NCI-H1092 (cell line): ENCODE measurements around the gene DCTN3.

Source experiments
- DNase-seq: peaks from one replicate; lab custom pipeline; 2025; lab: John Stamatoyannopoulos, UW

DCTN3 gene

GRCh38 chr9:34573599-34574325 lies 46.5 kb downstream of the DCTN3 start:
- DNase-seq, result no peak

GRCh38 chr9:34572628-34573027 lies 47.7 kb downstream of the DCTN3 start:
- no peak for DNase-seq

GRCh38 chr9:34572092-34572491 lies 48.2 kb downstream of the DCTN3 start:
- no peak for DNase-seq

DNA sequence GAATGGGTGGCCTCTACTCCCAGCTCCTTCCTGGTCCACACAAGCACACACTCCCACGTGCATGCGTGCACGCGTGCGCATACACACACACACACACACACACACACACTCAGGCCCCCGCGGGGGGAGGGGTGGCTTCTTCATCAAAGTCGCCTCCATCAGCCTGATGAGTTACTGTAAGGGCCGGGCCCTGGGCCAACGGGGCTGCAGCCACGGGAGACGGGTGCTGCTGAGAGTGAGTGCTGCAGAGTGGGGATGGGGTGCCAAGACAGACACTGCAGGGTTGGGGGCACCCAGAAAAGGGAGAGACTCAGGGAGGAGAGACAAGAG lies 48.8 kb downstream of the DCTN3 start:
- DNase-seq, result no peak

GRCh38 chr9:34570809-34571480 lies 49.4 kb downstream of the DCTN3 start:
- DNase-seq, result no peak

DNA sequence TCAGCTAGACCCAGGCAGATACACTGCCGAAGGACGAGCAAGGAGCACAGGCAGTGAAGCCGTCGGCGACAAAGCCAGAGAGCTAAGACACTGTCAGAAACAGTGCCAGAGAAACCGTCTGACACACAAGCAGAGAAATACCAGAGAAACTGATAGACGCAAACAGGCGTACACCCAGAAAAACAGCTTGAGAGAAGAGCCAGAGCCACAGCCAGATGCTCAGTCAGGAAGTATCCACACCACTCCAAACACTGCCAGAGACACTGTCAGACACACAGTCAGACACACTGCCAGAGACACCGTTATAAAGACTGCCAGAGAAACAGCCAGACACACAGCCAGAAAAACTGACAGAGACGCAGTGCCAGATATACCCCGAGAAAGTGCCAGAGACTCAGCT lies 49.9 kb downstream of the DCTN3 start:
- DNase-seq, result no peak

DNA sequence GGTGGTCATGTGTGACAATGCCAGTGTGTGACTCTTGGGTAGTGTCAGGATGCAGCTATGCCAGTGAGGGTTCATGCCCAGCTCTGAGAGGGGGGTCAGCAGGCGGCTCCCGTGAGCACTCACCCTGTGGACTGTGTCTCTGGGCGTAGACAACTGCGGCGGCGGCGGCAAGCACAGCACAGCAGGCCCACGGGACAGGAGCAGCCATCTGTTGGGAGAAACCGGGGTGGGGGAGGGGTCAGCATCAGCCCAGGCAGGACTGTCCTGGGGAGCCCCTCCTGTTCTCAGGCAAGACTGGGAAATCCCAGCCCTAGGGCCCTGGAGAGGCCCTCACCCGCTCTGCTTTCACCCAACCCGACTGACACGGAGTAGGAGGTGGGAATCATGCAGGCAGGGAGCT lies 51.5 kb downstream of the DCTN3 start:
- DNase-seq, result no peak

GRCh38 chr9:34568133-34568532 lies 52.2 kb downstream of the DCTN3 start:
- no peak for DNase-seq

DNA sequence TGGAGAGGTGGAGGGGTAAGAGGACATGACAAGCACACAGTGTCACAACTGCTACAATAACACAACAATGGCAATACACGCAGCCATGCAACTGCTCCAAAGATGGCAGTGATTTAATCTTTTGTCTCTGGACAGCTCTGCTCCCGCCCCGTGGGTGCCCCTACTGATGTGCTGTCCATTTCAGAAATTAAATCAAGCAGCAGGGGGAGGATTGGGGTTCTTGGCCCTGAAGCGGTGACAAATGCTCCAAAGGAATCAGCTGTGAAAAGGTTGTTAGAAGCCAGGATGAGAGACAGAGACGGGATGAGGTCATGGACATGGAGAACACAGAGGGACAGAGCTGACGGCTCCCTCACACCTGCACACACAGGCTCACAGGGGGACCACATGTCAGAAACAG lies 53.3 kb downstream of the DCTN3 start:
- no peak for DNase-seq

- no peak for DNase-seq
Observed at GRCh38 chr9:34566322-34566721, 54.0 kb downstream of the DCTN3 start.

- DNase-seq, result no peak
Observed at GRCh38 chr9:34565856-34566255, 54.4 kb downstream of the DCTN3 start.

GRCh38 chr9:34564617-34565016 lies 55.7 kb downstream of the DCTN3 start:
- DNase-seq, result no peak
